LoVo (cell line): ENCODE results near the gene BCKDHA.
"Not testable (repeated sequence)": the region's sequence is repeated elsewhere in the genome, so short reads cannot be mapped to it uniquely, and the experiment has no call there.

Experiments
- DNase-seq: peaks from one replicate; pipeline ENCODE4 v3.0.0-alpha.2; 2016; ENCODE audit warnings: low spot score

BCKDHA gene

DNA sequence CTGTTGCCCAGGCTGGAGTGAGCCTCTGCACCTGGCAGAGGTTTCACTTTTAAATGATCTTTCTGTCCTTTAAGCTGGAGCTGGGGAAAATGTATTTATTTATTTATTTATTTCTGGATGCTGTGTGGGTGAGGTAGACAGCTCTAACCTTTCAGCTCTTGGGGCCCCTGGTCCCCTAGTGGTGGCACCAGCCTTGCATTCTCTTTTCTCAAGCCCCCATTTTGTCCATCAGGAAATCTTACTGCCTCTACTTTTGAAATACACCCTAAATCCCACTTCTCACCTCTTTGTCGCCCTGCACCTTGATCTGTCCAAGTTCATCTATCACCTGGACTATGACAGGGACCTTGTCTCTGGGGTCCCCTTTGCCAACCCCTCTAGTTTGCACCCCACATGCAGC lies 31.5 kb upstream of the BCKDHA start:
- no peak for DNase-seq

DNA sequence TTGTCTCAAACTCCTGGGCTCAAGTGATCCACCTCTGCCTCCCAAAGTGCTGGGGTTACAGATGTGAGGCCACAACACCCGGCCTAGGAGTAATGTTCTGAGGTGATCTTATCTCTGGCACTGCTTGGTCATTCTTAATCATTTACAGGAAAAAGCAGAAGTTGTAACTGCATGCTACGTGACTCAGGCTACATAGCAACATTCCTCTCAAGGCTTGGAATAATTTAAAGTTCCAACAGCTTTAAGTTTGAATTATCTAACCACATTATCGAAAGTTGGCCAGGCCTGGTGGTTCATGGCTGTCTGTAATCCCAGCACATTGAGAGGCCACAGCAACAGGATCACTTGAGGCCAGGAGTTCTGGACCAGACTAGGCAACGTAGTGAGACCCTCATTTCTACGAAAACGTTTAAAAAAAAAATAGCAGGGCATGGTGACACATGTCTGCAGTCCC lies 29.7 kb upstream of the BCKDHA start:
- no peak for DNase-seq

DNA sequence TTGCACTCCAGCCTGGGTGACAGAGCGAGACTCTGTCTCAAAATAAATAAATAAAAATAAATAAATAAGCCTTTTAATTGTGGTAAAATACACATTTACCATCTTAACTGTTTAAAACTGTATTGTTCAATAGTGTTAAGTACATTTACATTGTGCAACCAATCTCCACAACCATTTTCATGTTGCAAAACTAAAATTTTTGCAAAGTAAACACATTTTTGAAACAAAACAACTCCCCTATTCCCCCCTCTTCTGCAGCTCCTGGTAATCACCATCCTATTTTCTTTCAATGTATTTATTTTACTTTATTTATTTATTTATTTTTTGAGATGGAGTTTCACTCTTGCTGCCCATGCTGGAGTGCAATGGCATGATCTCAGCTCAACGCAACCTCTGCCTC lies 27.8 kb upstream of the BCKDHA start:
- no peak for DNase-seq

DNA sequence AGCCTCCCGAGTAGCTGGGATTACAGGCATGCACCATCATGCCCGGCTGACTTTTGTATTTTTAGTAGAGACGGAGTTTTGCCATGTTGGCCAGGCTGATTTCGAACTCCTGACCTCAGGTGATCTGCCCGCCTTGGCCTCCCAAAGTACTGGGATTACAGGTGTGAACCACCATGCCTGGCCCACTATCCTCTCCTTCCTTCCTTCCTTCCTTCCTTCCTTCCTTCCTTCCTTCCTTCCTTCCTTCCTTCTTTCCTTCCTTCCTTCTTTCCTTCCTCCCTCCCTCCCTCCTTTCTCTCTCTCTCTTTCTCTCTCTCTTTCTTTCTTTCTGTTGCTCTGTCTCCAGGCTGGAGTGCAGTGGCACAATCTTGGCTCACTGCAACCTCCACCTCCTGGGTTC lies 26.5 kb upstream of the BCKDHA start:
- DNase-seq, result not testable (repeated sequence)

DNA sequence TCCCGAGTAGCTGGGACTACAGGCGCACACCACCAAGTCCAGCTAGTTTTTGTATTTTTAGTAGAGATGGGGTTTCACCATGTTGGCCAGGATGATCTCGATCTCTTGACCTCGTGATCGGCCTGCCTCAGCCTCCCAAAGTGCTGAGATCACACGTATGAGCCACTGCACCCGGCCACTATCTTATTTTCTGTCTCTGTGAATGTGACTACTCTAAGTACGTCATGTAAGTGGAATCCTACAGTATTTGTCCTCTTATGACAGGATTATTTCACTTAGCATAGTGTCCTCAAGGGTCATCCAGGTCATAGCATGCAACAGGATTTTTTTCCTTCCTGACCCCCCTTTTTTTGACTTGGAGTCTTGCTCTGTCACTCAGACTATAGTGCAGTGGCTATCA lies 26.1 kb upstream of the BCKDHA start:
- no peak for DNase-seq

DNA sequence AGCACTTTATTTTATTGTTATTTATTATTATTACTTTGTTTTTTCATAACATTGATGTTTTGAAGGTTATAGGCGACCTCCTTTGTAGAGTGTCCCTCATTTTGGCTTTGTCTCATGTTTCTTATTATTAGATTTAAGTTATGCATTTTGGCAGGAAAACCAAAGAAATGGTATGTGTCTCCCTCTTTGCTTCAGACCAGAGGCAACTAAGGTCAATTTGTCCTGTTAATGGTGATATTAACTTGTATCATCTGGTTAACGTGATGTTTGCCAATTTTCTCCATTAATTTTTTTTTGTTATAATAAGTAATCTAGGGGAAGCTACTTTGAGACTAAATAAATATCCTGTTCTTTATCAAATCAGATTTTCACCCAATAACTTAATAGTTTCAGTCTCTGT lies 25.1 kb upstream of the BCKDHA start:
- DNase-seq, result no peak

DNA sequence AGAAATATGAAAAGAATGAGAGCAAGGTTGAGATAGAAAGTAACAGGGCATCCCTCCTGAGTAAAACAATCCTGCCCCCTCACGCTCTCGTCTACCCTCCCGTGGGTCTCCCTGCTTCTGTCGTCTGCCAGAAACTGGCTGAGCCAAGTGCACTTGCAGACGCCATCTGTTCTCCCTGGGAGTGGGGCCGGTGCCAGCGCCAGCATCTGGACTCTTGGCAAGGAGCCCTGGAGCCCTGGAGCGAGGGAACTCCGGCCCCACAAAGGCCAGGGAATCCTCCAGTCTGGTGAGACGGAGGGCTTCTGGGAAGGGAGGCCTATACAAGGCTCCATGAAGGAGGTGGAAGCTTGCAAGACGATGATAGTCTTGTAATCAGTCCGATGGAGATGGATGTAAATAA lies 23.6 kb upstream of the BCKDHA start:
- no peak for DNase-seq

DNA sequence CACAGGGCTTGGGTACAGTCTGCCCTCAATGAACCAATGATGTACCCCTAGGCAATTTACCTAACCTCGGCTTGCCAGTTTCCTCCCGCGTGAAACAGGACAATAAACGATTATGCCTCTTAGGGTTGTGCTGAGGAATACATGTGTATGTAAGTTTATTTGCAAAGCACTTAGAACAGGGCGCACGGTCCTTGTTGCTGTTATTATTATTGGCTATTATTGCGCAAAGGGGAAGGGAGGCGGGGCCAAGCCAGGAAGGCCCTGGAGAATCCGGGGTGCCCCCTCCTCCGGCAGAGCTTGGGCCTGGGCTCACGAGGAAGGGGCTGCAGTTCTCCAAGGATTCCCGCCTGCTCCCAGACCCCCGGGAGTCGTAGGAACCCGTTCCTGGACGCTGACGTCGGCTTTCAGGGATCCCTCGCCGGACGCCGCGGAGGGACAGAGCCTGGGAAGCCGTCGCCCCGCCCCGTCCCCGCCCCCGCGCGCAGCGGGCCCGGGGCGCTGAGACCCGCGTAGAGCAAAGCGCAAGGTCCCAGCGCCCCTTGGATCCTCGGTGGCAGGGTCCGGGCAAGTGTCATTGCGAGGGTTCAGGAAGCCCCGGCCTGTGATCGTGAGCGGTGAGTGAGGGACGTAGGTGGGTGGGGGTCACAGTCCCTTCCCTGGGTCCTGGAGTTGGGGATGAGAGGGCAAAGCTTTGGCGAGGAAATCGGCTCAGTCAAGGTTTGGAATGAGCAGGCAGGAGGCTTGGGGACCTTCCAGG lies 21.2 kb upstream of the BCKDHA start, which contains the start of gene TMEM91:
TMEM91 (plus strand) TSS at position 293 of the 757 bp plus-strand sequence. CDS start 1,777 bp downstream, outside the sequence.
- no peak for DNase-seq

DNA sequence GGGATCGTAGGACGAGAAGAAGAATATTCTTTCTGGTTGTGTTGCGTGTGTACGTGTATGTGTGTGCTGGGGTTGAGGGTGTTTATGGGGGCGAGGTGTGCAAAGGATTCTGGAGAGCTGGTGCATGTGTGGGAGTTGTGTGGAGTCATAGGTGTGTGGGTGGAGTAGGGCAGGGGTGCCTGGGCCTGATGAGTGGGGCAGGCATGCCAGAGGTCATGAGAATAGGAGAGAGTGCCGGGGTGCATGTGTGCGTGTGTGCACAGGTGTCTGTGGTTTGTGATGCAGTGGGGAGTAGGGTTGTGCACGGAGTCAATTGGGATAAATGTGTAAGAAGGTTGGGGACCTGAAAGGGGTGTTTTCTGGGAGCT lies 20.6 kb upstream of the BCKDHA start:
- no peak for DNase-seq

DNA sequence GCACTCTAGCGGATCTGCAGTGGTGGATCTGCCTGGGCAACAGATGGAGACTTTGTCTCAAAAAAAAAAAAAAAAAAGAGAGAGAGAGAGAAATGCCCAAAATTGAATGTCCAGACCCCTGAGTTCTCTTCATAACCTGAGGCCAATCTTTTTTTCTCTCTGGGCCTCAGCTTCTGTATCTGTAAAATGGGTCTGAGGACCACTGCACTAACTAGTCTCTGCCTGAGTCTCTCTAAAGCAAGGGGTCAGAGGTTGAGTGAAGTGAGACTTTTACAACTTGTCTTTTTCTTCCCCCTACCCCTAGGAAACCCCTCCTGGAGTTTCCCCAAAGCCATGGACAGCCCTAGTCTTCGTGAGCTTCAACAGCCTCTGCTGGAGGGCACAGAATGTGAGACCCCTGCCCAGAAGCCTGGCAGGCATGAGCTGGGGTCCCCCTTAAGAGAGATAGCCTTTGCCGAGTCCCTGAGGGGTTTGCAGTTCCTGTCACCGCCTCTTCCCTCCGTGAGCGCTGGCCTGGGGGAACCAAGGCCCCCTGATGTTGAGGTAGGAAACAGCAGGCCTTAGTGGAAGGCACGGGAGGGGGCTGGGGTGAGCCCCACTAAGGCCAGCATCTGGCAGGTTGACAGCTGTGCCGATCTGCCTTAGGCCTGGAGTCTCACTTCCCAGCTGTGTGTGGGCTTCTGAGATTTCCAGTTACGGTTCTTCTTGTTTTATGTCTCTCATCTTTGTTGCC lies 19.5 kb upstream of the BCKDHA start:
- no peak for DNase-seq

DNA sequence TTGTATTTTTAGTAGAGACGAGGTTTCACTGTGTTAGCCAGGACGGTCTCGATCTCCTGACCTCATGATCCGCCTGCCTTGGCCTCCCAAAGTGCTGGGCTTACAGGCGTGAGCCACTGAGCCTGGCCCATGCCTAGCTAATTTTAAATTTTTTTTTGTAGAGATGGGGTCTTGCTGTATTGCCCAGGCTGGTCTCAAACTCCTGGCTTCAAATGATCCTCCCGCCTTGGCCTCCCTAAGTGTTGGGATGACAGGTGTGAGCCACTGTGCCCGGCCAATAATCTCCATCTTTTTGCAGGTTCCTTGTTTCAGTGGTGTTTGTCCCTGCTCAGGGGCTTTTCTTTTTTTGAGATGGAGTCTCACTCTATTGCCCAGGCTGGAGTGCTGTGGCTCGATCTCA lies 16.1 kb upstream of the BCKDHA start:
- not testable (repeated sequence) for DNase-seq

DNA sequence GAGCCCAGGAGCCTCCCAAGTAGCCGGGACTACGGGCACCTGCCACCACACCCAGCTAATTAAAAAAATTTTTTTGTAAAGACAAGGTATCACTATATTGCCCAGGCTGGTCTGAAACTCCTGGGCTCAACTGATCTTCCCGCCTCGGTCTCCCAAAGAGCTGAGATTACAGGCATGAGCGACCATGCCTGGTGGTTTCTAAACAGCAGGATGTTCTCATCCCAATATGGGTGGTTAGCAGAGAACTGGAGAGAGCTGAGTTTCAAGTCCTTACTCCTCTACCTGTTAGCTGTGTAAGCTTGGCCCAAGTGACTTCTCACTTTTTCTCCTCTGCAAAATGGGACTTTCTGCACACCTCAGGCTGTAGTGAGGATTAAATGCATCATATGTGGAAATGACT lies 13.3 kb upstream of the BCKDHA start:
- no peak for DNase-seq

DNA sequence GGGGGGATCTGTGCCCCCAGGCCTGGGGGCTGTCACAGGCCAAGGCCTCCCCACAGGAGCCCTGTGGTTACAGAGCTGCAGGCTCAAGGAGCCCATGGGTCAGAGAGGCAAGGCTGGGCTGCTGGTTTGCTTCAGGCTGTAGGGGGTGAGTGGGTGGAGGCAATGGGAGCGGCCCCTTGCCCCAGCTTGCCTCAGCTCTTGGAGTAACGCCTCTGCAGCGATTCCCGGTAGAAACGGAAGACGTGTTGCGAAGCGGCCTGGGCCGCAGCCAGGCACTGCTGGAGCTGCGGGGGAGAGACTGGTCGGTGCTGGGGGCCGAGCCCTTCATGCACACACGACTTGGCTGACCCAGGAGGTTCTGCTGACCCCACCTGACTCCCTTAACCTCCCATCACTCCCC lies 11.2 kb upstream of the BCKDHA start:
- no peak for DNase-seq

DNA sequence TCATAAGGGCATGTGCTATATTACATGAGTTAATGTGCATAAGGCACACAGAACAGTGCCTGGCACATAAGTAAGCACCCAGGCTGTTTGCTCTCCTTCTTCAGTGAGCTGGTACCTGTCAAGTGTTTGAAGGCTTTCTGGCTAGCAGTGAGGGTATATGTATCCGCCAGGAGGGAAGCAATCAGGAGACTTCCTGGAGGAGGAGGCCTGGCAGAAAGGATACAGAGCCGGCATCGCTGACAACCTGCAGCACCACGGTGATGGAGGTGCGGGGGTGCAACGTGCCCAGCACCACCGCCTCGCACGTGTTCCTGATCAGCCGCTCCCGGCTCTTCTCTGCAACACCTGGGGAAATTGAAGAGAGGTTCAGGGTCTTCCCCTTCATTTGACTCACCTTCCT lies 6.0 kb upstream of the BCKDHA start:
- DNase-seq, result no peak

DNA sequence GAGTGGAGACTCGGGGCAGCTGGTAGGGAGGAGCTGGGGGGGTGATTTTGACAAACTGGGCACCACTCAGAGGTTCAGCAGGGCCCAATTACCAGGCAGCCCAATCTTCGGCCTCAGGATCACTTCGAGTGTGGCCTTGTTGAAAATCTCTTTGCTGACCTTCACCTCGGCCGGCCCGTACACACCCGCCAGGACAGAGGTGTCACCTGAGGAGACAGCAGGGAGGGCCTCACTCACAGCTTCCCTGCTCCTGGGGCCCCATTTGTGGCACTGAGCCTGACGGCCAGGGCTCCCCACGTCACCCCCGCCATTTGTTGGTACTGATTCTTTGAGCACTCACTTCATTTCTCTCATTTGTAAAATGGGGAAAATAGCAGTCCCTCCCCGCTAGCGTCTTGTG lies 4.8 kb upstream of the BCKDHA start:
- no peak for DNase-seq

DNA sequence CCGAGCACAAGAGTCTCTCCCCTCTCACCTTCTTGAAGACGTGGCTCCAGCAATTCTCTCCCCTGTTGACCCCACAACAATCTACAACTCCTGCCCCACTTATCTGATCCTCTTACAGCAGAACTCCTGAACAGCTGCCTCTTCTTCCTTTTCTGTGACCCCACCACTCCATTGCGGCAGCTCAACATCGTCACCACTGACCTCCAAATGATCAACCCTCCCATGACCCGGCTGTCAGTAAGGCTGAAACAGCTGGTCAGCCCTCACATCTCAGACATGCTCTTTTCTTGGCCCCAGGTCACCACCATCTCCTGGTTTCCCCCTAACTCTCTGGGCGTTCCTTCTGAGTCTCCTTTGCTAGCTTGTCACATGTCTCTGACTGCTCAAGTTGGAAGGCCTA lies 2.3 kb upstream of the BCKDHA start:
- no peak for DNase-seq

DNA sequence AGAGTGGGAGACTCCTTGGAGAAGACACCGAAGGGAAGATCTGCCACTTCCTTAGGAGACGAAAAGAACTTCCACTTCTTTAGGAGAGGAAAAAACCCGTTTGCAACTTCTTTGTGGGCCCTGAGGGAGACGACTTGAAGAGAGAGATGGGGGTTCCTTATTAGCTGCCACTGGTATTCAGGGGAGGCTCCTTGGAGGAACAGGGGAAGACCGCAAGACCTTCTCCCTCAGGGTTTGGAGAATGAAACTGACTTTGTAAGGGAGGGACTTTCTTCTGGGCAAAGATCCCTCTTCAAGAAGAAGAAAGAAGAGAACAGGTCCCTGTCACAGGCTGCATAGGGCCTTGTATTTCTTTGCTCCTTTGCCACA lies 416 bp downstream of the BCKDHA start:
- DNase-seq, result no peak

DNA sequence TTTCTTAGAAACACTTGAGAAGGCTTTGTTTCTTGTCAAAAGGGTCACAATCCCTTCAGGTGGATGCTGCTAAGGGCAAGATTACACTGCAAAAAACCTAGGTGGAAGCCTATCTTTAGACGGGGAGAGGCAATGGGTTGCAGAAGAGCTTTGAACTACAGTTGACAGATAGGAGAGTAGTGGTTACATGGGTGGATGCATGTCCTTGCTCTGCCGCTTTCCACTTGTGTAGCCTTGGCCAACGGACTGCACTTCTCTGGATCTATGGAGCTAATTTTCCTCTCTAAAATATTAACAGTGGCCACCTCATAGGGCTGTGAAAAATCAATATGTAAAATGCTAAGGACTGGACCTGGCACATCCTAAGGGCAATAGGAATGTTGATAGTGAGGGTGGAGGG lies 980 bp downstream of the BCKDHA start:
- no peak for DNase-seq

DNA sequence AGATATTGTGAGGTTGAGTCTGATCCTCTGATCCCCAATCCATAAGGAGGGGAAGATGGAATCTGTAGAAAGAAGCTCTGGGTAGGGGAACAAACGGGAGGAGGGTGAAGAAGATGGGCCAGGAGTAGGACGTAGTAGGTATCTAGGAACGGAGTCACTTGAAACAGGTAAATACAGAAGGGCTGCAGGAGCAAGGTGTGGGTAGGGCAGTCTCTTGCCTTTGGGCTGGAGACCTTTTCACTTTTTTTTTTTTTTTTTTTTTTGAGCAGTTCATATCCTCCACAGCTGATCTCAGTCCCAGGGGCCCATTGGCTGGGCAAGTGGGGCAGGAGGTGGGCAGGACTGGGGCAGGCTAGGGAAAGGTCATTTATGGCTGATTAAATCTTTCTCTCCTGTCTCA lies 1.5 kb downstream of the BCKDHA start:
- no peak for DNase-seq

DNA sequence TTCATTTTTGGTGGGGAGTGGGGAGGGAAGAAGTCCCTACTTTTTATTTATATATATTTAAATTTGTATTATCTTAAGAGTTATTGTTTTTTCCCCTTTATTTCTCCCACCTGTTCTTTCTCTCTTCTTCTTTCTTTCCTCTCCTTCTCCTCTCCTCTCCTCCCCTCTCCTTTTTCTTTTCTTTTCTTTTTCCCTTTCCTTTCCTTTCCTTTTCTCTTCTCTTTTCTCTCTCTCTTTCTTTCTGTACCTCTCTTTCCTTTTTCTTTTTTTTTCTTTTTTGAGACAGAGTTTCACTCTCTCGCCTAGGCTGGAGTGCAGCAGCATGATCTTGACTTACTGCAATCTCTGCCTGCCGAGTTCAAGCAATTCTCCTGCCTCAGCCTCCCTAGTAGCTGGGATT lies 1.9 kb downstream of the BCKDHA start:
- no peak for DNase-seq

DNA sequence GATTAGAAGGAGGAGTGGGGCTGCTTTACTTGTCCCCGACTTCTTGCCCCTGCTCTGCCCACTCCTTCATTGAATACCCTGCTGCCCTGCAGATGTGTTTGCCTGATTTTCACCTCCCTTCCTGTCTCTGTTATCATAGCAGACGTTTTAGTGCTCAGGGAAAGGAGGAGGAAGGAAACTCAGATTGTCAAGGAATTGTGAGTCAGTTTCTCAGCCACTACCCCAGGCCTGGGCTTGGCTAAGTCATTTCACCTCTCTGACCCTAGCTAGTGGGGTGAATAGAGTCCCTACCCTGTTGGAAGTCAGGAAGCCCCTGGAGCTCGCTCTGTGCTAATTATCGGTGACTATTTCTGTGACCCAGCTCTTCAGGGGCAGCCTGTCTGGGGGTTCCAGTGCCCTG lies 3.9 kb downstream of the BCKDHA start:
- no peak for DNase-seq

DNA sequence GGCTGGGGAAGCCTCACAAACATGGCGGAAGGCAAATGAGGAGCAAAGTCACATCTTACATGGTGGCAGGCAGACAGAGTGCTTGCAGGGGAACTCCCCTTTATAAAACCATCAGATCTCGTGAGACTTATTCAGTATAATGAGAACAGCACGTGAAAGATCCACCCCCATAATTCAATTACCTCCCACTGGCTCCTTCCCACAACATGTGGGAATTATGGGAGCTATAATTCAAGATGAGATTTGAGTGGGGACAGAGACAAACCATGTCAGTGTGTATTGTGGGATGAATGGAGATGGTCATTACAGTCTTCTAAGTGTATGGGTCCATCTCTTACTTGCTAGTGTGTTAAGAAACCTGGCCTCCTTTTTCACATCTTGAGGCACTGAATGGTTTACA lies 4.4 kb downstream of the BCKDHA start:
- DNase-seq, result no peak

DNA sequence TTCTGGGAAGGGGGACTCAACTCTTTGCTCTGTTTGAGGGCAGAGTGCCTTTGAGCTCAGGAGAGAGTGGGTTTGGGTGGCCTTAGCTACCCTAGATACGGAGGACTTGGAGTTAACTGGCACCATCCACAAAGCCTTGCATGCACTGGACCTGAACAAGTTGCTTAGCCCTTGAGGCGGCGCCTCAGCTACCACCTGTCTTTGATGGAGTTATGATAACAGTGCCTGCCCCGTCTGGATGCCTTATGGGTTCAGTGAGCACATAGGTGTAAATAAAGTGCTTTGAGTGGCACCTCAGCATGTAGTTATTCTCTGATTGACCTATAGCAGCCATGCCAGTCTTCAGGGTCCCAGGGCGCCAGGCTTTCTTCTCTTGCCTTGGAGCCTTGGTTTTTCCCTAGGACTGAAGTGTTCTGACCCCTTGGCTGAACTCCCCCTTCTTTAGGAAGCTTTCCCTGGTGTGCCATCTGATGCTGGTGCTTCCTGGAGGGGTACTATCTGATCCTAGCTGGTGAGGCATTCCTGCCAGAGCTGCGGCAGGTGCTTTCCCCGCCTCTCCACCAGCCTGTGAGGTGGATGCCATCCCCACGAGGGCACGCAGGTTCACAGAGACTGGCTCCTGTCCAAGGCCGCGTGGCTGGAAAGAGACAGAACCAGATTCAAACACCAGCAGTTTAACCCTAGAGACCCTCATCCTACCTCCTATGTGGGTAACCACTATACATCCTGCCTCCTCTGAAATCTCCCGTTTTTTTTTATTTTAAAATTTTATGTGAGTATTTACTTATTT lies 5.8 kb downstream of the BCKDHA start:
- DNase-seq, result no peak
